ENCODE measurements around the gene MCF2L.
A peak's percentile ranks its signal among the peaks of the same experiment; 100 is the strongest.

Gene MCF2L

DNA sequence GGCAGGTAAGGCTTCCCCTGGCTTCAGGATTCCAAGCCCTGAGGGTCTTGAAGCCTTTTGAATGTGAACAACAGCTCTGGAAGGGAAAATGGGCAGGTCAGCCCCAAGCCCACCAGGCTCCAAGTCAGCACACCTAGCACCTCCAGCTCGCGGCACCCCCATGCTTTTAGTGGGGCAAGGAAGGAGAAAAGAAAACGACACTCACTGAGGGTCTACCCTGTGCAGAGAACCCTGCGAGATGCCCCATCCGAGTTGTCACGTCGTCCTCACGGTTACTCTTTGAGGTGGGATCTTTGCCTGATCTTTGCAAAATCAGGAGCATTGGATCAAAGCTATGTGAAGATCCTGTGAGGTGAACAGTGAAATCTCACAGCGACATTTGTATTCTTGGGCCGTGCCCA, 147.9 kb downstream of the MCF2L start:
- DNase-seq, result no peak

DNA sequence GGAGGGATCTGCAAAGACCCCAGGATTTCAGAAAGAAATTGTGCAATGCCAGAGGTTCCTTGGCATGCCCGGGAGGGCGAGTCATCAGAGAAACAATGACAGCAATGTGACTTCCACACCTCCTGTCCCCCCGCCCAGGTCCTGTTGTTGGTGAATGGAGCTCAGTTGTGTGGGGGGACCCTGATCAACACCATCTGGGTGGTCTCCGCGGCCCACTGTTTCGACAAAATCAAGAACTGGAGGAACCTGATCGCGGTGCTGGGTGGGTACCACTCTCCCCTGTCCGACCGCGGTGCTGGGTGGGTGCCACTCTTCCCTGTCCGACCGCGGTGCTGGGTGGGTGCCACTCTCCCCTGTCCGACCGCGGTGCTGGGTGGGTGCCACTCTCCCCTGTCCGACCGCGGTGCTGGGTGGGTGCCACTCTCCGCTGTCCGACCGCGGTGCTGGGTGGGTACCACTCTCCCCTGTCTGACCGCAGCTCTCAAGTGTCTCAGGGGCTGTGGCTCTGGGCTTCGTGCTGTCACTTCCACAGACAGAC, 148.4 kb downstream of the MCF2L start:
- no peak for DNase-seq

DNA sequence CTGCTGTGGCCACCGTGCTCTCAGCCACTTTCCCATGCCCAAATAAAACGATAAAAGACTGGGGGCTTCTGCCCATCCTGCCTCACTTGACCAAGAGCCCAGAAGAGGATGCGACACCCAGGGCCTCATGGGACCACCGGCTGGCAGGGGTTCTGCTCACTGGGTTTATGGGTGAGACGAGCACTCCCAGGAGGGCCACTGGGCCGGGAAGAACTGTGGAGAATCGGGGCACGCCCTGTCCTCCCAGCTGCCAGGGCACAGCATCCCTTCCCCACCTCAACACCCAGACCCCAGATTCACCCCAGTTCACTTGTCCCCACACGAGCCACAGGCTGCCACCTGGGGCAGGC, 148.9 kb downstream of the MCF2L start:
- no peak for DNase-seq

DNA sequence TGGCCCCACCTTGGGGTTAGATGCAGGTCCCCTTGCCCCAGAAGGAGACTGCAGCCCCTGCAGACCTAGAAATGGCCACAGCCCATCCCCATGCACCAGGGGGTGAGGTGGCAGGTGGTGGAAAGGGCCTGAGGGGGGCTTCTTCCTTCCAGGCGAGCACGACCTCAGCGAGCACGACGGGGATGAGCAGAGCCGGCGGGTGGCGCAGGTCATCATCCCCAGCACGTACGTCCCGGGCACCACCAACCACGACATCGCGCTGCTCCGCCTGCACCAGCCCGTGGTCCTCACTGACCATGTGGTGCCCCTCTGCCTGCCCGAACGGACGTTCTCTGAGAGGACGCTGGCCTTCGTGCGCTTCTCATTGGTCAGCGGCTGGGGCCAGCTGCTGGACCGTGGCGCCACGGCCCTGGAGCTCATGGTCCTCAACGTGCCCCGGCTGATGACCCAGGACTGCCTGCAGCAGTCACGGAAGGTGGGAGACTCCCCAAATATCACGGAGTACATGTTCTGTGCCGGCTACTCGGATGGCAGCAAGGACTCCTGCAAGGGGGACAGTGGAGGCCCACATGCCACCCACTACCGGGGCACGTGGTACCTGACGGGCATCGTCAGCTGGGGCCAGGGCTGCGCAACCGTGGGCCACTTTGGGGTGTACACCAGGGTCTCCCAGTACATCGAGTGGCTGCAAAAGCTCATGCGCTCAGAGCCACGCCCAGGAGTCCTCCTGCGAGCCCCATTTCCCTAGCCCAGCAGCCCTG, 149.4 kb downstream of the MCF2L start:
- no peak for DNase-seq

DNA sequence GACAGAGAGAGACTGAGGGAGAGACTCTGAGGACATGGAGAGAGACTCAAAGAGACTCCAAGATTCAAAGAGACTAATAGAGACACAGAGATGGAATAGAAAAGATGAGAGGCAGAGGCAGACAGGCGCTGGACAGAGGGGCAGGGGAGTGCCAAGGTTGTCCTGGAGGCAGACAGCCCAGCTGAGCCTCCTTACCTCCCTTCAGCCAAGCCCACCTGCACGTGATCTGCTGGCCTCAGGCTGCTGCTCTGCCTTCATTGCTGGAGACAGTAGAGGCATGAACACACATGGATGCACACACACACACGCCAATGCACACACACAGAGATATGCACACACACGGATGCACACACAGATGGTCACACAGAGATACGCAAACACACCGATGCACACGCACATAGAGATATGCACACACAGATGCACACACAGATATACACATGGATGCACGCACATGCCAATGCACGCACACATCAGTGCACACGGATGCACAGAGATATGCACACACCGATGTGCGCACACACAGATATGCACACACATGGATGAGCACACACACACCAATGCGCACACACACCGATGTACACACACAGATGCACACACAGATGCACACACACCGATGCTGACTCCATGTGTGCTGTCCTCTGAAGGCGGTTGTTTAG, 150.3 kb downstream of the MCF2L start:
- no peak for DNase-seq

DNA sequence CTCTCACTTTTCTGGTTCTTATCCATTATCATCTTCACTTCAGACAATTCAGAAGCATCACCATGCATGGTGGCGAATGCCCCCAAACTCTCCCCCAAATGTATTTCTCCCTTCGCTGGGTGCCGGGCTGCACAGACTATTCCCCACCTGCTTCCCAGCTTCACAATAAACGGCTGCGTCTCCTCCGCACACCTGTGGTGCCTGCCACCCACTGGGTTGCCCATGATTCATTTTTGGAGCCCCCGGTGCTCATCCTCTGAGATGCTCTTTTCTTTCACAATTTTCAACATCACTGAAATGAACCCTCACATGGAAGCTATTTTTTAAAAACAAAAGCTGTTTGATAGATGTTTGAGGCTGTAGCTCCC, 150.8 kb downstream of the MCF2L start:
- no peak for DNase-seq

DNA sequence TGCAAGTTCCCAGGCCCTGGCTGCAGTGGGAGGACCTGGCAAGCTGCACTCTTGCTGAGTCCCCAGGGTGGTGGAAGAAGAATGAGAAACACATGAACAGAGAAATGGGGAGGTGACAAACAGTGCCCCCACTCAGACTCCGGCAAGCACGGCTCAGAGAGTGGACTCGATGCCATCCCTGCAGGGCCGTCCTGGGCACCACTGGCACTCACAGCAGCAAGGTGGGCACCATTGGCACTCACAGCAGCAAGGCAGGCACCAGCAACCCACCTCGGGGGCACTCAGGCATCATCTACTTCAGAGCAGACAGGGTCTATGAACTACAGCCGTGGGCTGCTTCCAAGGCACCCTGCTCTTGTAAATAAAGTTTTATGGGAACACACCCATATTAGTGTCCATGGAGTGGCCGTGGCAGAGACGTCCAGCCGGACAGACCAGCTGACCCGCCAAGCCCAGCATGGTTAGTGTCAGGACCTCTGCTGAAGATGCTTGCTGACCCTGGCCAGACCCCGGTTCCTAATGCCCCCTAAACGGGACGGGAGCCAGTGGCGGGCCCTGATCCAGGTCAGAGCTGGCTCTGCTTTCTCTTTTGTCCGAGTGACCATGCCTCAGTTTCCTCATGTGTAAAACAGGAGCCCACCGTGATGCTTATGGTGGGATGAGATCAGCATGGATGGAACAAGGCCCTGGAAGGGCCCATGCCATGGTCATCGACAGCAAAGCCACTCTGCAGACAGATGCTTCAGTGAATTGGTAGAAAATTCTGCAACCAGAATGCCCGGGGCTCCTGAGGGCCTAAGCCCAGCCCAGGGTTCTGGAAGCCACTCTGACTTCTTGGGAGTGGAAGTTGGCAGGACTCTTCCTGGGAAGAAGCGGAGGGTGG, 151.5 kb downstream of the MCF2L start:
- no peak for DNase-seq

DNA sequence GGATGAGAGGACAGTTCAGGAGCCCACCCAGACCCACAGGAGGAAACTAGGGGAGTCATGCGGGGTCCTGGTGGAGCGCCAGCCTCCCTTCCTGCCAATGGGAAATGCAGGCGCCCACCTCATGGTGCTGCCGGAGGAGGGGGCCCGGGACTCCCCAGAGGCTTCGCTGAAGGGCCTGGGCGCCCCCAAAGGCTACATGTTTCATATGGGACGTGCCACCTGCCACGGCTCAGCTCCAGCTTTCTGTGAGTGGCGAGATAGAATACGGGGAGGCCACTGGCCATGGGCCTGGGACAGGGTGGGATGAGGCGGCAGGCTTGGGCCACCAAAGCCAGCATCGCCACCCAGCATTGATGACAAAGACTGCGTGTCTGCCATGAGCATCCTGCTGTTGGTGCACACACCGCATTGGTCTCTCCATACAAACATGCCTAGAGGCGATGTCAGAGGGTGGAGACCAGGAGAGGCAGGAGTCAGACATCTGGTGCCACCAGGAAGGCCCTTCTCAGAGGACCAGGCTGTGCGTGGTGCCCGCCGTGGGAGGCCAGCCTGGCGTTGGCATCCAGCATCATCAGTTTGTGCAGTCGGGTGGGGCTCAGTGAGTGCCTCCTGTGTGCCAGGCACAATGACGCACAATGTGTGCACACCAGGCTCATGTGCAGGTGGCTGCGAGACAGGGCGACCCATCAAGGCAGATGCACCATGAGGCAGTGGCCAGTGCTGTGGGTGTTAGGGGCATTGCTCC, 152.3 kb downstream of the MCF2L start:
- DNase-seq, result no peak

DNA sequence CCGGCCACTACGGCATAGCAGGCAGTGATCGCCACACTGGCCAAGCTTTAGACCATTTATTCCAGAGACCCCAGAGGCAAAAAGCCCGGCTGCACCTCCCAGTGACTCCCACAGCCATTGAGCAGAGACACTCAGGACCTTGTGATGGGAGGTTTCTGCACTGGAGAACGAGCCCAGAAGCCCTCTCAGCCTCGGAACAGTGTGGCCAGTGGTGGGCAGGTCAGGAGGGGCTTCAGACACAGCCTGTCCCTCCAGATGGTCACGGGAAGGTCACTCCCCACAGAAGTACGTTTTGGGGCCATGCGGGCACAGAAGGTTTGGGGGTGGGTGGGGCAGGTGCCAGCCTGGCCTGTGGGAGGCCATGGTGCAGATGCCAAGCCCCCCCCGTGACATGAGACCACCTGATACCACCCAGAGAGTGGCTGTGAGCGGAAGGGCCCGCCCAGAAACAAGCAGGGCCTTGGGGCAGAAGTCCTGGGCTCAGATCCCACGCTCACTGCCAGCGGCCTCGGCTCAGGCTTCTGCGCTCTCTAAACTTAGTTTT, 153.0 kb downstream of the MCF2L start:
- no peak for DNase-seq

DNA sequence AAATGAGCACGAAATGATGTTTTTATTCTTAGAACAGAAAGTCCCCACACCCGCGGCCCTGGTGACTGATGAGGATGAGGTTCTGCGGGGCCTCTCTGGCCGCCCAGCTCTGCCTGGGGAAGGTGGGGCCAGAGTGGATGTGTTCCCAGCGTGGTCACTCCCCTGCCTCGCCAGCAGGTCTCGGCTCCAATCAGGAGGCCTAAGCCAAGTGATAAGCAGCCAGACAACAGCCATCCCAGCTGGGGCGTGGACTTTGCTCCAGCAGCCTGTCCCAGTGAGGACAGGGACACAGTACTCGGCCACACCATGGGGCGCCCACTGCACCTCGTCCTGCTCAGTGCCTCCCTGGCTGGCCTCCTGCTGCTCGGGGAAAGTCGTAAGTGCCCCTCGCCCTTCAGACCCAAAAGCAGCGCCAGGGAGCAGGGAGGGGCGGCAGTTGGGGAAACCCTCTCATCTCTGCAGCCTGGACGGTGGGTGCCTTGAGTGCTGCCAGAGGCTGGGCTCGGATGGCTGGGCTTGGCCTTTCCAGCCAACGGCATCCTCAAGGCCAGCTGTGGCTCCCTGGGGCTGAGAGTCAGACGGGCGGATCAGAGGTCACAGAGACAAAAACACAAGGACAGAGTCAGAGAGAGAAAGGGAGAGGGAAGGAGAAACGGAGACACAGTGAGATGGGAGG, 153.7 kb downstream of the MCF2L start, which contains the start of gene F10:
Gene F10, plus strand, starts transcription at position 250 of the 676 bp plus-strand sequence. Its CDS starts 57 bp downstream, at position 307.
- peak; percentile 63 to 86 for DNase-seq

DNA sequence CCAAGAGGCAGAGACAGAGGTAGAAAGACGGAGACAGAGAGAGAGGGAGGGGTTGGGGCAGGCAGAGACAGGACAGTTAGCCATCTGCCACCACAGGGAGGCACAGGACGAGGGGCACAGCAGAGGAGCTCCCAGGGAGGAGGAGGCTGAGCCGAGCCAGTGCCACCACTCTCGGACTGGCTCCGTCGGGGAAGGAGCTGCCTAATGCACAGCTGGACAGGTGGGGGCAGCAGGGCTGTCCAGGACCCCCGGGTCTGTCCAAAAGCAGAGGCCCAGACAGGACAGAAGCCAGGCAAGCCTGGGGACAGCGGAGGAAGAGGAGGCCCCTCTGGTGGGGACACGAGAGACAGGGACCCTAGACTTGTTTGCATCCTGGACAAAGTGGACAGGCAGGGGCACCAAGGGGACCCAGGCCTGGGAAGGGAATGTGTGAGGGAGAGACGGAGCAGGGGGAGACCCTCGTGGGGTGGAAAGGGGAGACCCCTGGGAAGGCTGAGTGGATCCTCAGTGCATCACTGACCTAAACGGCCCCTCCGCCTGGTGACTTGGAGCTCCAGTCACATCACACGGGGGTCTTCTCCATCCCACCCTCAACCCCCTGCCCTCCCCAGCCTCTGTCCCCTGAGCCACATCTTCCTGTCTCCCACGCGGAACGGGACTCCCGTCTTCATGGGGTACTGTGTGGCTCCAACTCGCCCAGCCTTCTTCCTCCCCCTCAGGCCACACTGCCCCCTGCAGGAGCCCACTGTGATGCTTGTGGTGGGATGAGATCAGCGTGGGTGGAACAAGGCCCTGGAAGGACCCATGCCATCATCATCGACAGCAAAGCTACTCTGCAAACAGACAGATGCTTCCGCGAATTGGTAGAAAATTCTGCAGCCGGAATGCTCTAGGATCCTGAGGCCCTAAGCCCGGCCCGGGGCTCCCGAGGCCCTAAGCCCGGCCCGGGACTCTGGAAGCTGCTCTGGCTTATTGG, 154.5 kb downstream of the MCF2L start:
- DNase-seq, result peak in 1 of 2 experiments; percentile 42

DNA sequence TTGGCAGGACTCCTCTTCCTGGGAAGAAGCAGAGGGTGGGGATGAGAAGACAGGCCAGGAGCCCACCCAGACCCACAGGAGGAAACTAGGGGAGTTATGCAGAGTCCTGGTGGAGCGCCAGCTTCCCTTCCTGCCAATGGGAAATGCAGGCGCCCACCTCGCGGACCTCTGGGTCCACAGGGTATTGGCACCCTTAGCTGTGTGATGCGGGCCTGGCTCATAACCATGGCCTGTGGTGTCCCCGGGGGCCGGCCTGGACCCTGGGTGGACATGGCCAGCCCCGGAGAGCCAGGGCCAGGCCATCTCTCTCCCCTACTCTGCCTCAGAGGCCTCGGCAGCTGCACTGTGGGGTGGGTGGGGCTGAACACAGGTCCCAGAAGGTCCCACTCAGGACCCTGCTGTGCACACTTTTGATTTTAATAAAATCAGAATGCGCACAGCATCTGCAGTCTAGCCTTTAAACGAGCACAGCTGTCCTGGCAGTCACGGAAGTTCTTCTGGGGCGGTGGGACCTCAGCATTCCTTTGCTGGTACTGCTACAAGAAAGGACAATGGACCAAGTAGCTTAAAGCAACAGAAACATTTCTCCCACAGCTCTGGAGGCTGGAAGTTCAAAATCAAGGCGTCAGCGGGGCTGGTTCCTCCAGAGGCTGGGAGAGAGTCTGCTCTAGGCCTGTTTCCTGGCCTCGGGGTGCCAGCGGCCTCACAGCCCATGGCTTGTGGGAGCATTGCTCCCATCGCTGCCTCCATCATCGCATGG, 155.4 kb downstream of the MCF2L start:
- DNase-seq, result no peak

DNA sequence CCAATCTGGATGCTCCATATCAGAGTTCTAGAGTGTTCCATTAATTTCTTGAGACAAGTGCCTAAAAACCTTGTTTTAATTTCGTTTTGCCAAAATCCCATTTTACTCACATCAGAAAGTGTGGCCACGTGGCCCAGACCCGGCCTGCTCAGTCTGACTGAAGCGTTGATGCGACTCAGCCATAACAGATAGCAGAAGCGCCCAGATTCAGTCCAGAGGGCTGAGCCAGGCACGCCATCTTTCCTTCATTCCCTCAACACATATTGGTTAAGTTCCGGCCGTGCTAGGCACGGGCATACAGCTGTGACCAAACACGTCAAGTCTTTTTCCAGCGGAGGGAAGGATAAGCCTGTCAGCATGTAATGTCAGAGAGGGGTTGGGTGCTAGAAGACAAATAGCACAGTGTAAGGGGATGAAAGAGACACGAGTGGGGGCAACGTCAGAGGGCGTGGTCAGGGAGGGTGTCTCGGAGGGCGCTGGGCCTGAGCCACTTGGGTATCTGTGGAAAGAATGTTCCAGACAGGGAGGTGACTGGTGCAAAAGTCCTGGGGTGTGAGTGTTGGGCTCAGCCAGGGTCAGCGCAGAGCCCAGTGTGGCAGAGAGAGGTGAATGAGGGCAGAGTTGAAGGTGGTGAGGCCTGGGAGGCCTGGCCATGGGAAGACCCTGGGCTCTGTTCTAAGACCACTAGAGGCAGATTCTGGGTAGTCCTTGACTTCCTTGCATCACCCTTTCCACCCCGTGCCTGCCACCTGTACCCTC, 156.7 kb downstream of the MCF2L start:
- DNase-seq, result no peak

DNA sequence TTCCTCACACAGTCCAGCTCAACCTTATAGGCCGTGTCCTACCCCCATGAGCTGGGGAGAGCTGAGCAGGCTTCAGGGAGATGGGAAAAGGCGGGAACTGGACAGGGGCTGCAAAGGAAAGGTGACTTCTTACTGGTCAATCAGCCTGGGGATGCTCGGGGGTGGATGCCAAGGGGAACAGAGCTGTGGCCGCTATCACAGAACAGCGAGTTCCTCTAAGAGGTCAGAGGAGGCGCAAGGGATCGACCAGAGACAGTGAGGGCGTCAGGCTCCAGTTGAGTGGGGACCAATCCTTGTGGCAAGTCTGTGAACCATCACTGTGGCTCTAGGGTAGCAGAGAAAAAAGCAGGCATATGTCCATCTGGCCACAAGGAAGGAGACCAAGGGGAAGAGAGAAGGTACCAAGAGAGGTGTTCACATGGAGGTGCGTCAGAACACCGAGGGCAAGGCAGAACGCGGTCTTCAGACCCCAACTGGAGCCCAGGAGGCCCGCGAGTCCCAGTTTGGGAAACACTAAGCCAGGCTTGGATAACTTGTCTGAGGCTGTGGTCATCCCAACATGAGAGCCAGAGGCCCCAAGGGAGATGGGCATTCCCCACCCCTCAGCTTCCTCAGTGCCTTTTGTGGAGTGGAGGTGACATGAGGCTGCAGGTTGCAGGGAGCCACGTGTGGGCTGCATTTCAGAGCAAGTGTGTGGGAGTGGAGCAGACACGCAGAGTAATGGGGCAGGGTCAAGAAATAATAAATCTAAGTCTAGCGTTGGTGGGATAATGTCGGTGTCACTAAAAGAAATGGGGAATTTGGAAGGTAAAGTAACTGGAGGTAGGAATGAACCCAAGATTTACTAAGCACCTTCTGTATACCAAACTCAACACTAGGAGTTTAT, 157.5 kb downstream of the MCF2L start:
- no peak for DNase-seq

DNA sequence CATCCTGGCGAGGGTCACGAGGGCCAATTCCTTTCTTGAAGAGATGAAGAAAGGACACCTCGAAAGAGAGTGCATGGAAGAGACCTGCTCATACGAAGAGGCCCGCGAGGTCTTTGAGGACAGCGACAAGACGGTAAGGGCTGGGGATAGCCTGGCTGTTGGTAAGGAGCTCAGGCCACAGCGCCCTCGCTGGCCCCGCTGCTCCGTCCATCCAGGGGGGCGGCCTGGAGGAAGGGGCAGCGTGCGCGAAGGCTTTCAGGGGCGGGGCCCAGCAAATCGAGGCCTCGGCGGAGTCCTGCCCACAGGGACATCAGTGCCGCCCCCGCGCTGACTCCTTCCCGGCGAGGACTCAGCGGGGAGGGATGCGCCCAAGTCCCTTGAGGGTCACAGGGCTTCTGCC, 160.5 kb downstream of the MCF2L start:
- DNase-seq, result no peak

DNA sequence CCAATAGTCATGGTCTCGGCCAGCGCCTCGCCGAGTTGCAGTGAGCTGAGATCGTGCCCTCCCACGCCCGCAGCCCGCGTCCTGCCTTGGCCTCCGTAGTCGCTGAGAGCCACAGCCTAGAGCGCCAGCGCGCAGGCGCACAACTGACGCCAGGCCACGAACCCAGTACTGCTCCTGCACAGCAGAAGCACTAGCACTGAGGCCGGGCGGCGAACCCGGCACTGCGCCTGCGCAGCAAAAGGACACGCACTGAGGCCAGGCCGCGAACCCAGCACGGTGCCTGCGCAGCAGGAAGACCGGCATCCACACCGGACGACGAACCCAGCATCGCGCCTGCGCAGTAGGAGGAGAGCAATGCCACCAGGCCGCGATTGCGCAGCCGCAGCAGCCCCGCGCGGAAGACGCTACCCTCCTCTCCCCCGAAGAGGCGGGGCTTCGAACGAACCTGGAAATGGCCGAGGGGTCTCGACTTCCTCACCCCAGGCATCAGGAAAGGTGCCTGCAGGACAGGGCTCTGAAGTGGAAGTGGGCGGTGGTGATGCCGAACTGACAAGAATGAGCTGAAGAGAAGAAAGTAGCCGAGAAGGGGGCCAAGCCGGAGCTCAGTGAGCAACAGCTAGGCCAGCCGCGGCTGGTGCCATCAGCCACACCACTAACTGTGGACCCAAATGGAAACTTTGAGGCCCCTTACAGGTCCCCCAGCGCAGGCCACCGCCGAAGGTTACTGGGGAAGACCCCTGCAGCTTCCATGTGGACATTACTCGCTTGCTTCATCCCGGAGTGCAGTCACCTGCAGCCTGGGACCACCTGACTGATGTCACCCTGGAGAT, 161.1 kb downstream of the MCF2L start:
- DNase-seq, result no peak

DNA sequence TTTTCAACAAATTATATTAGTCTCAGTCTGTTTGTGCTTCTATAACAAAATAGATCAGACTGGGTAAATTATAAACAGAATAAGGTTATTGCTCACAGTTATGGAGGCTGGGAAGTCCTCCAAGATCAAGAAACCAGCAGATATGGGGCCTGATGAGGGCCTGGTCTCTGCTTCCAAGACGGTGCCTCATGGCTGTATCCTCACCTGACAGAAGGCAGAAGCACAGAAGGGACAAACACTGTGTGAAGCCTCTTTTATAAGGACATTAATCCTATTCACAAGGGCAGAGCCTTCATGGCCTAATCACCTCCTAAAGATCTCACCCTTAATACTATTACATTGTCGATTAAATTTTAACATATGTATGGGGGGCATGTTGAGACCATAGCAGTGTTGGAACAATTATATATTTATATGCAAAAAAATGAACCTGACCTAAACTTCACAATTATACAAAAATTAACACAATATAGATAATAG, 166.3 kb downstream of the MCF2L start:
- no peak for DNase-seq

Measured in NCI-H526 (cell line).